Measurements from ENCODE around the gene LDLRAD4.
A peak's percentile ranks its signal among the peaks of the same experiment; 100 is the strongest.

Gene LDLRAD4

DNA sequence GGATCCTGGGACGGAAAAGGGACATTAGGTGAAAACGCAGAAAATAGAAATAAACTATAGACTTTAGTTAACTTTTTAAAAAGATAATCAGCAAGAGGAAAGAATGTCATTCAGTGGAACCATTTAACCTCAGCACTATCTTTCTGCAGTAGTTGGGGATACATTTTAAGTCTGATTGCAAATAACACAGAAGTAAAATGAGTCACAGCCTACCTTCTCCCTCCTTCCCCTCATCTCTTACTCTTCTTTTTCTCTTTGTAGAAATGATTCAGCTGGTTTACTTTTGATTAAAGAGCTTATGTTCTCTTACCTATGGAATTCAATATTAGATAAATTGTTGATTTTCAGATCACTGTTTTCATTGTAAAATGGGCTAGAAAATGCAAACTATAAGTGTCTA lies 336.6 kb downstream of the LDLRAD4 start:
- H3K4me3 ChIP-seq (ENCODE audit: low read depth, low read length) = no peak overlapping the region
- TF ChIP-seq, protein P1, sequence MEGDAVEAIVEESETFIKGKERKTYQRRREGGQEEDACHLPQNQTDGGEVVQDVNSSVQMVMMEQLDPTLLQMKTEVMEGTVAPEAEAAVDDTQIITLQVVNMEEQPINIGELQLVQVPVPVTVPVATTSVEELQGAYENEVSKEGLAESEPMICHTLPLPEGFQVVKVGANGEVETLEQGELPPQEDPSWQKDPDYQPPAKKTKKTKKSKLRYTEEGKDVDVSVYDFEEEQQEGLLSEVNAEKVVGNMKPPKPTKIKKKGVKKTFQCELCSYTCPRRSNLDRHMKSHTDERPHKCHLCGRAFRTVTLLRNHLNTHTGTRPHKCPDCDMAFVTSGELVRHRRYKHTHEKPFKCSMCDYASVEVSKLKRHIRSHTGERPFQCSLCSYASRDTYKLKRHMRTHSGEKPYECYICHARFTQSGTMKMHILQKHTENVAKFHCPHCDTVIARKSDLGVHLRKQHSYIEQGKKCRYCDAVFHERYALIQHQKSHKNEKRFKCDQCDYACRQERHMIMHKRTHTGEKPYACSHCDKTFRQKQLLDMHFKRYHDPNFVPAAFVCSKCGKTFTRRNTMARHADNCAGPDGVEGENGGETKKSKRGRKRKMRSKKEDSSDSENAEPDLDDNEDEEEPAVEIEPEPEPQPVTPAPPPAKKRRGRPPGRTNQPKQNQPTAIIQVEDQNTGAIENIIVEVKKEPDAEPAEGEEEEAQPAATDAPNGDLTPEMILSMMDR (IDR thresholded peaks at IDR 0.05; ENCODE audit: low read depth, low read length) = no peak

DNA sequence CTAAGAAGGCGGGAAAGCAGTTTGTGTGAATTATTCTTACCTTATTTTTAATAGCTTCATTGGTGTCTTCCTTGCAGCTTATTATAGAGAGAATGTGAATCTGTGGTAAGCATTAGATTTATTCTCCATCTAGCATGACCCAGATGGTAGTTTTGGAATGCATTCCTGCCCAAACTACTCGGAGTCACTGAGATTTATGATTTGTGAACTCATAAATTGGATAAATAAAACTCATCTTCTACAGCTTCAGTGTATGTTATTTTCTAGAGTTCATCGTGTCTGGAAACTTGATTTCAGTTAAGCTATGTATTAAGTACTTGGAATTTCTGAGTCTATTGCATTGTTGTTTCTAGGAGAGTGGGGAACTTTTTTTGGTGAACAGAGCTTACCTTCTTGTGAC lies 337.3 kb downstream of the LDLRAD4 start:
- no peak overlapping the region for H3K4me3 ChIP-seq (ENCODE audit: low read depth, low read length)
- TF ChIP-seq, protein P1 (IDR thresholded peaks at IDR 0.05; ENCODE audit: low read depth, low read length) = no peak

DNA sequence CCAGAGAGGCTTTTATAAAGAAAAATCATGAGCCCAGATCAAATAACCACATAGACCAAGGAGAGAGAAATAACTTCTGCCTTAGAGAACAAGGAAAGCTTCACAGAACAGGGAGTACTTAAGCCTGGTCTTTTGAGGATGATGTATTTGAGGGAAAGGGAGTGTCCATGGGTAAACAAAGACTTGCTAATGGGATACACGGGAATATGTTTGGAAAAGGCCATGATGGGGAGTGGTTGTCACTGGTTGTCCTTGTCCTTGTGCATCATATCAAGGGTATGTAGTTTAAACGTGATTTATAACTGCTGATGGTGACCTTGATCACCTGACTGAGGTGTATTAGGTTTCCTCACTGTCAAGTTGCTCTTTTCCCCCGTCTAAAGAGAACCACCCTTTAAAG lies 337.9 kb downstream of the LDLRAD4 start:
- H3K4me3 ChIP-seq (ENCODE audit: low read depth, low read length) = no peak overlapping the region
- TF ChIP-seq, protein P1 (IDR thresholded peaks at IDR 0.05; ENCODE audit: low read depth, low read length) = no peak

DNA sequence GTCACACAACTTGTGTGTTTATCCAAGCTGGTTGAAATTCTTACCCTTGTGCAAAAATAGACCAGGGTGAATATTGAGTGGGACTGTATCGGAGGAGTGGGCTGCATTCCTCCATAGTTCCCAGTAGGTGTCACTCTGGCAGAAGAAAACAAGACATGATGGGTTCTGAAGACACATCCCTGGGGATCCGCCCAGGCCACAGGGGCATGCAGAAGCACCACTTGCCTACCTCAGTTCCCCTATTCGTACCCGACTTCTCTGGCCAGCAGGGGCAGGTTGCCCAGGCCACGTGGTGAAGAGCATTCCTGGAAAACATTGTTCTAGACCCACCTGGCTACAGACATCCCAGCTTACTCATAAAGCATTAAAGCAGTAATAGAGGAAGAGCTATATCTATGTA lies 339.6 kb downstream of the LDLRAD4 start:
- TF ChIP-seq, protein P1 (IDR thresholded peaks at IDR 0.05; ENCODE audit: low read depth, low read length) = peak; percentile 17; the same call in 1 of the 2 replicates
- H3K4me3 ChIP-seq (ENCODE audit: low read depth, low read length) = no peak overlapping the region

DNA sequence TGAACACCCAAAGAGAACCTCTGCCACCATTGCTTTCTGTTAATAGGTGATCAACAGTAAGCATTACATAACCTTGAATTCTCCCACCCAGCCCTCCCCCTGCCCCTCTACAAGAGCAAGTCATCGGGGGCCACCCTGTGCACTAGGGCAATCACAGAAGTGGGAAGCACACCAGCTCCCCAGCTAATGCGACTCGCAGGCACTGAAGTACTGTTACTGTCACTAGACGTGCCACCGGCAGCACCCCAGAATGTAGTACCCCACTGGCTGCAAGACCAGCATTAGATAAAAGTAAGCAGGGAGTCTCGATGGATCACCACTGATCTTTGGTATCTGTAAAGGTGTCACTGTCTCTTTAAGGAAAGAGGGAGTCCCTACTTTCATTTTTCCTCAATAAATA lies 340.2 kb downstream of the LDLRAD4 start:
- TF ChIP-seq, protein P1 (IDR thresholded peaks at IDR 0.05; ENCODE audit: low read depth, low read length) = no peak

DNA sequence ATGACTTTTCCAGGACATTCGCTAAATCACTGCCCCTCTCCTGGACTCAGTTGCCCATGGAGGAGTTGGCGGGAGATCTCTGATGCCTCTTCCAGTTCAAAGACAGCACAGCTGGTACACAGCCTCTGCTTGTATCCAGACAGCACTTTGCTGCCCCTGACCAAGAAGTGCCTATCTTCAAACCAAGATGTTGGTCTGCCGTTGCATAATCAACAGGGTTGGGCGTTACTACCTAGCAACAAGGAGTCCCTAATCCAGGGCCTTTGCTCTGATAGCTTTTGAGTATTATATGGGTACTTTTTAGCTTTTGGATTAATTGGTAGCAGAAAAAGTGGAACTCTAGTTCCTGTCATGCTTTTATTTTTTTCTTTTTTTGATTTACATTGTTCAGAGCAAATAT lies 341.2 kb downstream of the LDLRAD4 start:
- H3K4me3 ChIP-seq (ENCODE audit: low read depth, low read length) = no peak overlapping the region
- TF ChIP-seq, protein P1 (IDR thresholded peaks at IDR 0.05; ENCODE audit: low read depth, low read length) = no peak

More for the DNA sequence above, 340.2 kb downstream of the LDLRAD4 start:
- no peak overlapping the region for H3K4me3 ChIP-seq (ENCODE audit: low read depth, low read length)

DNA sequence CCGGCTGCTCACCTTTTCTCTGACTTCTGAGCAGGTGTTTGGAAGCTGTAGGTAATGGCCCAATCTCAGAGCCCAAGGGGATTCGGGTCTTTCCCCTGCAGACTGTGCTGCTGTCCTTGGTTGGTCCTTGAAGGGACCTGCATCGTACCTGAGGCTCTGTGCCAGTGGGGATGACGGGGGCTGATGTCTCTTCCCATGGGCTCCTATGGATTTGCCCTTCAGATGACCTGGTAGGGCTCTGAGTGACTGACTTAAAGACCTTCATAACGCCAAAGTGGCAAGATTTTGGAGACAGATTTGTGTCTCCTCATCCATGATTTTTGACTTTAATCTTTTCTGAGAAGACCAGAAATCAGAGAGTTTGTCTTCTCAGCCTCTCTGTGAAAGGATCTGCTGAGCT lies 341.7 kb downstream of the LDLRAD4 start:
- TF ChIP-seq, protein P1 (IDR thresholded peaks at IDR 0.05; ENCODE audit: low read depth, low read length) = no peak
- H3K4me3 ChIP-seq (ENCODE audit: low read depth, low read length) = no peak overlapping the region
